IMR-90 (cell line): Measurements from ENCODE around the gene AMACR. TPM values are rescaled to one million over a fixed set of nuclear protein-coding genes. Genes with fewer than 3 reads are reported as not detected.

ENCODE experiments used
- ATAC-seq: fragments of 200-7000 bp; cut with Tn5 transposase; 2 replicates; pipeline ENCODE4 v1.9.1; 2020; ENCODE audit warnings: low read depth, mild to moderate bottlenecking, moderate library complexity
- BruUV-seq: library from RNA; stranded (reverse); fragments of 400-500 nt; replicated peaks from 2 replicates; lab custom pipeline; 2021; lab: Mats Ljungman, UMichigan
- CTCF ChIA-PET: fragments of 300-600 bp; formaldehyde crosslinking; extraction: SDS; loops from one replicate; lab custom pipeline; 2021; ENCODE audit warnings: antibody characterized with exemption; lab: Yijun Ruan, JAX
- POLR2A ChIA-PET: fragments of 300-600 bp; sonication (Branson Sonifier 250); formaldehyde crosslinking; loops from one replicate; lab custom pipeline; 2022; ENCODE audit warnings: antibody characterized with exemption; ENCODE audit not compliant: unreplicated experiment; lab: Charles Lee
- DNase-seq: peaks from one replicate; pipeline ENCODE4 v3.0.0; 2013
- H2AFZ ChIP-seq: replicated peaks from 2 replicates; pipeline ENCODE3; 2013; ENCODE audit warnings: low read length, mild to moderate bottlenecking; ENCODE audit not compliant: poor library complexity
- H2AK5ac ChIP-seq: 2 replicates; pipeline ENCODE4 v1.6.1; 2013; ENCODE audit warnings: low read depth, low read length, inconsistent platforms
- H2AK9ac ChIP-seq: replicated peaks from 2 replicates; pipeline ENCODE3; 2013; ENCODE audit warnings: mild to moderate bottlenecking, low read depth, low read length, moderate library complexity; ENCODE audit not compliant: poor library complexity
- H2BK120ac ChIP-seq: 2 replicates; pipeline ENCODE4 v1.6.1; 2013; ENCODE audit warnings: low read depth, low read length, inconsistent platforms
- H2BK15ac ChIP-seq: 3 replicates; pipeline ENCODE4 v1.6.1; 2013; ENCODE audit warnings: low read depth, low read length, inconsistent platforms
- H2BK20ac ChIP-seq: 2 replicates; pipeline ENCODE4 v1.6.1; 2013; ENCODE audit warnings: low read depth, mild to moderate bottlenecking, inconsistent platforms, low read length, moderate library complexity
- H2BK5ac ChIP-seq: 2 replicates; pipeline ENCODE4 v1.6.1; 2013; ENCODE audit warnings: mild to moderate bottlenecking, low read depth, low read length, inconsistent platforms; ENCODE audit not compliant: poor library complexity, severe bottlenecking
- H3K14ac ChIP-seq: replicated peaks from 2 replicates; pipeline ENCODE4 v1.6.1; 2013; ENCODE audit warnings: low read depth, low read length, inconsistent platforms
- H3K18ac ChIP-seq: 2 replicates; pipeline ENCODE4 v1.6.1; 2013; ENCODE audit warnings: low read depth, low read length, control low read depth
- H3K23ac ChIP-seq: 2 replicates; pipeline ENCODE4 v1.6.1; 2013; ENCODE audit warnings: low read depth, low read length, inconsistent platforms
- H3K27ac ChIP-seq: 2 replicates; pipeline ENCODE4 v1.5.1; 2013; ENCODE audit warnings: mild to moderate bottlenecking, control low read depth, low read length; ENCODE audit not compliant: insufficient read depth
- H3K27me3 ChIP-seq: 2 replicates; pipeline ENCODE4 v1.6.1; 2013; ENCODE audit warnings: low read length; ENCODE audit not compliant: control insufficient read depth, insufficient read depth
- H3K36me3 ChIP-seq: 2 replicates; pipeline ENCODE4 v1.6.1; 2013; ENCODE audit warnings: low read length, mixed read lengths; ENCODE audit not compliant: control insufficient read depth, insufficient read depth
- H3K4ac ChIP-seq: 2 replicates; pipeline ENCODE4 v1.6.1; 2013; ENCODE audit warnings: low read depth, low read length, inconsistent platforms
- H3K4me1 ChIP-seq: 2 replicates; pipeline ENCODE4 v1.6.1; 2013; ENCODE audit warnings: low read length, mixed read lengths; ENCODE audit not compliant: control insufficient read depth, insufficient read depth
- H3K4me2 ChIP-seq: 2 replicates; pipeline ENCODE4 v1.6.1; 2013; ENCODE audit warnings: low read depth, mild to moderate bottlenecking, control low read depth, low read length, moderate library complexity
- H3K4me3 ChIP-seq: 2 replicates; pipeline ENCODE4 v1.5.1; 2013; ENCODE audit warnings: low read depth, mild to moderate bottlenecking, control low read depth, low read length, moderate library complexity; ENCODE audit not compliant: insufficient read depth
- H3K56ac ChIP-seq: 2 replicates; pipeline ENCODE4 v1.6.1; 2013; ENCODE audit warnings: low read length, inconsistent platforms; ENCODE audit not compliant: insufficient read depth; ENCODE audit errors: extremely low read depth
- H3K79me1 ChIP-seq, 2 experiments: 2 replicates each; pipeline ENCODE4 v1.6.1; 2013; ENCODE audit warnings: low read length in 2 of 2, inconsistent platforms in 1 of 2, low read depth in 1 of 2
- H3K9ac ChIP-seq: 2 replicates; pipeline ENCODE4 v1.6.1; 2013; ENCODE audit warnings: low read depth, low read length, control low read depth
- H3K9me1 ChIP-seq: 2 replicates; pipeline ENCODE4 v1.6.1; 2013; ENCODE audit warnings: low read length, inconsistent platforms; ENCODE audit not compliant: insufficient read depth
- H3K9me3 ChIP-seq: 2 replicates; pipeline ENCODE4 v1.6.1; 2013; ENCODE audit warnings: low read length; ENCODE audit not compliant: control insufficient read depth, insufficient read depth
- H4K20me1 ChIP-seq: 2 replicates; pipeline ENCODE4 v1.6.1; 2013; ENCODE audit warnings: low read length, inconsistent platforms; ENCODE audit not compliant: insufficient read depth
- H4K5ac ChIP-seq: 2 replicates; pipeline ENCODE4 v1.6.1; 2013; ENCODE audit warnings: mild to moderate bottlenecking, low read depth, low read length, control low read depth
- H4K8ac ChIP-seq, 2 experiments: 2 replicates each; pipeline ENCODE4 v1.6.1; 2013; ENCODE audit warnings: low read depth in 2 of 2, low read length in 2 of 2, control low read depth in 1 of 2, inconsistent platforms in 1 of 2
- H4K91ac ChIP-seq: 2 replicates; pipeline ENCODE4 v1.6.1; 2013; ENCODE audit warnings: low read depth, low read length, inconsistent platforms; ENCODE audit not compliant: insufficient read depth
- CEBPB ChIP-seq: IDR thresholded peaks from 2 replicates; pipeline ENCODE4 v1.6.1; 2012; ENCODE audit warnings: low read depth, low read length, improper control_type of control experiment
- CTCF ChIP-seq: conservative IDR thresholded peaks from 2 replicates; pipeline ENCODE4 v1.5.1; 2012; ENCODE audit warnings: mild to moderate bottlenecking, low read depth, low read length, improper control_type of control experiment
- FOS ChIP-seq: fragments of 150-350 bp; IDR thresholded peaks from 2 replicates; pipeline ENCODE4 v1.6.1; 2016; ENCODE audit warnings: low read depth, low read length
- MAFK ChIP-seq: IDR thresholded peaks from 2 replicates; pipeline ENCODE4 v1.6.1; 2012; ENCODE audit warnings: low read depth, low read length, improper control_type of control experiment
- MAZ ChIP-seq: IDR thresholded peaks from 2 replicates; pipeline ENCODE4 v1.6.1; 2012; ENCODE audit warnings: low read depth, mild to moderate bottlenecking, low read length, improper control_type of control experiment, moderate library complexity, borderline replicate concordance
- MXI1 ChIP-seq: IDR thresholded peaks from 2 replicates; pipeline ENCODE4 v1.6.1; 2012; ENCODE audit warnings: low read depth, mild to moderate bottlenecking, low read length, moderate library complexity, borderline replicate concordance
- NFE2L2 ChIP-seq: fragments of 150-350 bp; IDR thresholded peaks from 2 replicates; pipeline ENCODE4 v1.6.1; 2016; ENCODE audit warnings: low read depth, mild to moderate bottlenecking, low read length
- POLR2A ChIP-seq: IDR thresholded peaks from 2 replicates; pipeline ENCODE4 v1.6.1; 2012; ENCODE audit warnings: mild to moderate bottlenecking, low read depth, low read length
- RCOR1 ChIP-seq: IDR thresholded peaks from 2 replicates; pipeline ENCODE4 v1.6.1; 2012; ENCODE audit warnings: mild to moderate bottlenecking, low read length, improper control_type of control experiment; ENCODE audit not compliant: insufficient replicate concordance
- SMC3 ChIP-seq: fragments of 150-350 bp; IDR thresholded peaks from 2 replicates; pipeline ENCODE4 v1.6.1; 2016; ENCODE audit warnings: low read depth, mild to moderate bottlenecking, antibody characterized with exemption, low read length, moderate library complexity
- WGBS, 2 experiments: methylation state at CpG; one replicate each; pipeline versions ENCODE4 v1.1.5 to v1.1.7; 2013; ENCODE audit warnings: missing lambda C conversion rate in 2 of 2; ENCODE audit not compliant: insufficient read length in 1 of 2; ENCODE audit errors: extremely low coverage in 2 of 2; 5-methylcytosine and 5-hydroxymethylcytosine counted together
- dilution Hi-C: fragments of 300-500 bp; cut with HindIII; formaldehyde crosslinking; loops from one replicate; pipeline ENCODE4 v1.14.3; 2018; ENCODE audit warnings: low sequenced_read_pairs; ENCODE audit not compliant: unreplicated experiment
- in situ Hi-C: fragments of 300-500 bp; cut with MboI; formaldehyde crosslinking; loops from 3 replicates; pipeline ENCODE4 v1.14.3; 2019; ENCODE audit warnings: low sequenced_read_pairs, inconsistent platforms, mixed read lengths
- intact Hi-C: fragments of 100-400 bp; cut with micrococcal nuclease; formaldehyde crosslinking; loops from 2 replicates; pipeline ENCODE4 v1.10.0; 2022
- polyA plus RNA-seq, 3 experiments: library from polyadenylated mRNA; depleted of rRNA; stranded (reverse); fragments of >200 nt; gene quantifications; 2 replicates each; pipeline ENCODE4 v1.2.3, GENCODE V29; 2012; ENCODE audit warnings: low replicate concordance in 1 of 3
- total RNA-seq: library from RNA; depleted of rRNA; stranded (reverse); fragments of >200 nt; gene quantifications from 2 replicates; pipeline ENCODE4 v1.2.3, GENCODE V29; 2012

AMACR gene
- total and polyA plus RNA-seq, 2 of the 4 experiments (the other 2 are of a cell fraction): 8.2 to 12.9 TPM

- no peak for ATAC-seq
- dilution Hi-C loops: no loop called here
- WGBS, 2 experiments: 100% methylated on average over 1 of the region's 2 CpGs; no CpG with 5 or more reads in 1 of the 2 experiments
Observed at GRCh38 chr5:34035756-34036155, 27.9 kb upstream of the AMACR start.

More at GRCh38 chr5:34035756-34036155, 27.9 kb upstream of the AMACR start:
- Histone ChIP-seq H4K5ac (no peak overlapping the region), H2BK5ac (no peak overlapping the region), H3K4me2 (no peak overlapping the region), H3K79me1 (no peaks in the 10 kb centered on the region), H3K14ac (no peak overlapping the region), H3K23ac (no peak overlapping the region), H3K4me3 (no peak overlapping the region), H2BK15ac (no peak overlapping the region), H4K8ac (no peak overlapping the region), H3K56ac (no peak overlapping the region), H4K20me1 (no peaks in the 10 kb centered on the region), H3K4ac (no peak overlapping the region), H2BK20ac (no peak overlapping the region), H3K9me1 (no peaks in the 10 kb centered on the region; the same call in 1 of the 2 replicates), H2AFZ (no peak overlapping the region), H2BK120ac (no peak overlapping the region), H2AK9ac (no peak overlapping the region), H4K91ac (no peak overlapping the region), H3K9ac (no peak overlapping the region), H3K27ac (no peak overlapping the region), H3K36me3 (no peaks in the 10 kb centered on the region), H3K4me1 (no peaks in the 10 kb centered on the region), H3K9me3 (no peaks in the 10 kb centered on the region), H3K27me3 (no peaks in the 10 kb centered on the region), H3K18ac (no peak overlapping the region), H2AK5ac (no peak overlapping the region)
- no TSS peak for BruUV-seq
- no peak for DNase-seq
- POLR2A ChIA-PET: no interaction called here
- intact Hi-C loops: no loop called here
- CTCF ChIA-PET: no interaction called here
- no peak for TF ChIP-seq CEBPB
- TF ChIP-seq SMC3: no peak
- no peak for TF ChIP-seq MAZ
- TF ChIP-seq MAFK: no peak
- no peak for TF ChIP-seq CTCF
- TF ChIP-seq NFE2L2: no peak
- TF ChIP-seq FOS: no peak
- no peak for TF ChIP-seq POLR2A
- no peak for TF ChIP-seq RCOR1
- TF ChIP-seq MXI1: no peak
- in situ Hi-C loops: no loop called here
